Mesenteric fat pad (tissue), 1 donor: ENCODE measurements around the gene NOL7. TPM values are rescaled to one million over a fixed set of nuclear protein-coding genes. Genes with fewer than 3 reads are reported as not detected.
A peak's percentile ranks its signal among the peaks of the same experiment; 100 is the strongest.

Source experiments
- DNase-seq: peaks from one replicate; pipeline ENCODE4 v3.0.0-alpha.2; 2020; ENCODE audit warnings: low spot score
- long read RNA-seq: library from polyadenylated mRNA; unstranded; transcript quantifications from one replicate; pipeline ENCODE4 v2.0.0, GENCODE V29; 2020
- total RNA-seq: library from RNA; stranded (reverse); fragmentation: NEBNext Ultra II Directional; extraction: Animal tissue kit (Norgen Biotek cat#: 25700); gene quantifications from one replicate; pipeline ENCODE4 v1.2.1, GENCODE V29; 2021
- donor health status: DM: yes; HTN: yes; CAD: no.

NOL7 gene
- total RNA-seq: 47.0 TPM
- long read RNA-seq, transcript NOL7-202 (8 exons, 1,184 nt): major isoform, 106 of 131 reads
- long read RNA-seq, transcript NOL7-203 (9 exons, 920 nt): minor isoform, 10 of 131 reads
- long read RNA-seq, partial matches to known transcripts: 10 of 131 reads
- long read RNA-seq, other reads (novel, unspliced or antisense): 5 of 131 reads

GRCh38 chr6:13614926-13615791 is at the start of gene NOL7:
Gene NOL7, plus strand, starts transcription at chr6:13615335. Its CDS starts 24 bp downstream, at chr6:13615359.
- peak; percentile 99 for DNase-seq

- no peak for DNase-seq
Observed at GRCh38 chr6:13565921-13566320, 49.2 kb upstream of the NOL7 start.

- no peak for DNase-seq
Observed at GRCh38 chr6:13566500-13566899, 48.6 kb upstream of the NOL7 start.

GRCh38 chr6:13568970-13569369 is 46.2 kb upstream of the NOL7 start:
- DNase-seq: no peak

GRCh38 chr6:13572240-13572639 is 42.9 kb upstream of the NOL7 start:
- DNase-seq: no peak

GRCh38 chr6:13572951-13573654 is 42.0 kb upstream of the NOL7 start:
- no peak for DNase-seq

GRCh38 chr6:13573669-13574110 is 41.4 kb upstream of the NOL7 start:
- DNase-seq: no peak

GRCh38 chr6:13574149-13574570 is 41.0 kb upstream of the NOL7 start:
- peak; percentile 97 for DNase-seq

GRCh38 chr6:13574571-13575376 is 40.4 kb upstream of the NOL7 start, which contains the start of gene SIRT5:
Gene SIRT5, plus strand, starts transcription at chr6:13574601. Its CDS starts 9,510 bp downstream, at chr6:13584111.
- peak; percentile 94 for DNase-seq

GRCh38 chr6:13575377-13575775 is 39.8 kb upstream of the NOL7 start:
- DNase-seq: no peak

GRCh38 chr6:13576017-13576416 is 39.1 kb upstream of the NOL7 start:
- no peak for DNase-seq

- DNase-seq: no peak
Observed at GRCh38 chr6:13577926-13578325, 37.2 kb upstream of the NOL7 start.

GRCh38 chr6:13579911-13580310 is 35.2 kb upstream of the NOL7 start:
- DNase-seq: no peak

GRCh38 chr6:13581700-13582229 is 33.4 kb upstream of the NOL7 start:
- no peak for DNase-seq

- DNase-seq: no peak
Observed at GRCh38 chr6:13586603-13587542, 28.3 kb upstream of the NOL7 start.

- DNase-seq: no peak
Observed at GRCh38 chr6:13589801-13590200, 25.3 kb upstream of the NOL7 start.

- no peak for DNase-seq
Observed at GRCh38 chr6:13590574-13591153, 24.5 kb upstream of the NOL7 start.

- no peak for DNase-seq
Observed at GRCh38 chr6:13591205-13591921, 23.8 kb upstream of the NOL7 start.

- DNase-seq: no peak
Observed at GRCh38 chr6:13593103-13593502, 22.0 kb upstream of the NOL7 start.
